ENCODE measurements around the gene BMP6. TPM values are rescaled to one million over a fixed set of nuclear protein-coding genes. Genes with fewer than 3 reads are reported as not detected.

Gene BMP6
- total RNA-seq, 2 experiments from 2014 or later: 0.38 to 1.1 TPM

GRCh38 chr6:7902221-7902620 is 176.3 kb downstream of the BMP6 start:
- Histone ChIP-seq H2AFZ (ENCODE audit: low read length) (no peak overlapping the region), H3K4me3 (ENCODE audit: low read depth, low read length, poor library complexity, severe bottlenecking) (no peak overlapping the region), H3K9me2 (ENCODE audit: insufficient read depth, low read length) (no peaks in the 10 kb centered on the region), H3K4me2 (ENCODE audit: low read length) (no peak overlapping the region), H3K27ac (ENCODE audit: low read depth, low read length, poor library complexity, severe bottlenecking) (peak overlapping the region; percentile 39), H3K9me3 (ENCODE audit: low read length) (no peaks in the 10 kb centered on the region), H3K79me2 (ENCODE audit: insufficient read depth, low read depth, low read length) (peaks cover 64% of the 10 kb centered on the region), H3K36me3 (ENCODE audit: insufficient read depth, low read length) (peaks cover 98% of the 10 kb centered on the region), H4K20me1 (ENCODE audit: insufficient read depth, low read length) (peaks cover 32% of the 10 kb centered on the region), H3K4me1 (ENCODE audit: insufficient read depth, low read length, poor library complexity, severe bottlenecking) (peaks cover 82% of the 10 kb centered on the region)
- no TSS peak for BruUV-seq (replicated peaks)
- no peak for TF ChIP-seq EZH2phosphoT487 (IDR thresholded peaks at IDR 0.05; ENCODE audit: borderline replicate concordance, low read depth, low read length)
- no peak for TF ChIP-seq CTCF (conservative IDR thresholded peaks at IDR 0.05; ENCODE audit: low read length)
- ChIA-PET CTCF (ENCODE audit: unreplicated experiment) (interaction anchor here (1.3 kb wide), 1 partner anchor 15 kb away, joined by 3 read pairs; no protein-coding TSS in a partner anchor), POLR2A (interaction anchor here (0.6 to 2.1 kb wide), 4 partner anchors 11 to 1572 kb away, joined by 3 to 10 read pairs (median 6); no protein-coding TSS in a partner anchor)
- DNase-seq (ENCODE audit: low spot score): no peak
- intact Hi-C loops (cut with micrococcal nuclease; ENCODE audit: unreplicated experiment): no loop called here

- peaks cover 68% of the 10 kb centered on the region for H3K79me2 ChIP-seq (ENCODE audit: insufficient read depth, low read depth, low read length)
- POLR2A ChIA-PET: interaction anchor here (0.6 to 2.1 kb wide), 6 partner anchors 9 to 1573 kb away, joined by 3 to 10 read pairs (median 3); no protein-coding TSS in a partner anchor
- CTCF ChIA-PET (ENCODE audit: unreplicated experiment): interaction anchor here (1.3 kb wide), 1 partner anchor 14 kb away, joined by 3 read pairs; no protein-coding TSS in a partner anchor
- no TSS peak for BruUV-seq (replicated peaks)
- H3K36me3 ChIP-seq (ENCODE audit: insufficient read depth, low read length): peaks cover 98% of the 10 kb centered on the region
- no peak overlapping the region for H3K4me2 ChIP-seq (ENCODE audit: low read length)
- no peak for DNase-seq (ENCODE audit: low spot score)
- no peak overlapping the region for H2AFZ ChIP-seq (ENCODE audit: low read length)
- H4K20me1 ChIP-seq (ENCODE audit: insufficient read depth, low read length): peaks cover 32% of the 10 kb centered on the region
- H3K9me2 ChIP-seq (ENCODE audit: insufficient read depth, low read length): no peaks in the 10 kb centered on the region
- H3K27ac ChIP-seq (ENCODE audit: low read depth, low read length, poor library complexity, severe bottlenecking): no peak overlapping the region
- no peaks in the 10 kb centered on the region for H3K9me3 ChIP-seq (ENCODE audit: low read length)
- intact Hi-C loops (cut with micrococcal nuclease; ENCODE audit: unreplicated experiment): no loop called here
- H3K4me3 ChIP-seq (ENCODE audit: low read depth, low read length, poor library complexity, severe bottlenecking): no peak overlapping the region
- peaks cover 82% of the 10 kb centered on the region for H3K4me1 ChIP-seq (ENCODE audit: insufficient read depth, low read length, poor library complexity, severe bottlenecking)
- no peak for TF ChIP-seq EZH2phosphoT487 (IDR thresholded peaks at IDR 0.05; ENCODE audit: borderline replicate concordance, low read depth, low read length)
- TF ChIP-seq CTCF (conservative IDR thresholded peaks at IDR 0.05; ENCODE audit: low read length): no peak
These were observed 177.0 kb downstream of the BMP6 start for GRCh38 chr6:7902867-7903266.

GRCh38 chr6:7903673-7904072 is 177.8 kb downstream of the BMP6 start:
- H3K9me3 ChIP-seq (ENCODE audit: low read length): no peaks in the 10 kb centered on the region
- H3K4me2 ChIP-seq (ENCODE audit: low read length): no peak overlapping the region
- BruUV-seq (replicated peaks): no TSS peak
- H3K4me1 ChIP-seq (ENCODE audit: insufficient read depth, low read length, poor library complexity, severe bottlenecking): peaks cover 82% of the 10 kb centered on the region
- no peaks in the 10 kb centered on the region for H3K9me2 ChIP-seq (ENCODE audit: insufficient read depth, low read length)
- no peak overlapping the region for H3K4me3 ChIP-seq (ENCODE audit: low read depth, low read length, poor library complexity, severe bottlenecking)
- intact Hi-C loops (cut with micrococcal nuclease; ENCODE audit: unreplicated experiment): no loop called here
- H2AFZ ChIP-seq (ENCODE audit: low read length): no peak overlapping the region
- H3K36me3 ChIP-seq (ENCODE audit: insufficient read depth, low read length): peaks cover 97% of the 10 kb centered on the region
- H4K20me1 ChIP-seq (ENCODE audit: insufficient read depth, low read length): peaks cover 27% of the 10 kb centered on the region
- peaks cover 70% of the 10 kb centered on the region for H3K79me2 ChIP-seq (ENCODE audit: insufficient read depth, low read depth, low read length)
- no peak overlapping the region for H3K27ac ChIP-seq (ENCODE audit: low read depth, low read length, poor library complexity, severe bottlenecking)
- POLR2A ChIA-PET: interaction anchor here (0.6 to 2.1 kb wide), 5 partner anchors 8 to 104 kb away, joined by 3 to 10 read pairs (median 3); no protein-coding TSS in a partner anchor
- no peak for DNase-seq (ENCODE audit: low spot score)
- CTCF ChIA-PET (ENCODE audit: unreplicated experiment): interaction anchor here (1.2 kb wide), 1 partner anchor 9 kb away, joined by 4 read pairs; no protein-coding TSS in a partner anchor
- TF ChIP-seq CTCF (conservative IDR thresholded peaks at IDR 0.05; ENCODE audit: low read length): no peak
- no peak for TF ChIP-seq EZH2phosphoT487 (IDR thresholded peaks at IDR 0.05; ENCODE audit: borderline replicate concordance, low read depth, low read length)

All from OCI-LY7 (cell line).